SJSA1 (cell line): ENCODE measurements around the gene MYO5A. TPM values are rescaled to one million over a fixed set of nuclear protein-coding genes. Genes with fewer than 3 reads are reported as not detected.
"Not testable (repeated sequence)": the region's sequence is repeated elsewhere in the genome, so short reads cannot be mapped to it uniquely, and the experiment has no call there.

Source experiments
- DNase-seq, 2 experiments: peaks; one replicate each; pipeline ENCODE4 v3.0.0-alpha.2; 2015 to 2020; ENCODE audit warnings: low spot score in 2 of 2, low read depth in 1 of 2
- H3K27ac ChIP-seq: fragments of 250-450 bp; sonication (Bioruptor Pico); 2 replicates; pipeline ENCODE4 v1.5.1; 2020; ENCODE audit warnings: mild to moderate bottlenecking, moderate library complexity
- H3K27me3 ChIP-seq: fragments of 250-450 bp; sonication (Bioruptor Pico); replicated peaks from 2 replicates; pipeline ENCODE4 v1.5.1; 2020; ENCODE audit warnings: mild to moderate bottlenecking, moderate library complexity
- H3K36me3 ChIP-seq: fragments of 250-450 bp; sonication (Bioruptor Pico); 2 replicates; pipeline ENCODE4 v1.5.1; 2020; ENCODE audit warnings: mild to moderate bottlenecking
- H3K4me1 ChIP-seq: fragments of 250-450 bp; sonication (Bioruptor Pico); replicated peaks from 2 replicates; pipeline ENCODE4 v1.6.1; 2021; ENCODE audit warnings: mild to moderate bottlenecking
- H3K4me3 ChIP-seq: fragments of 250-450 bp; sonication (Bioruptor Pico); 2 replicates; pipeline ENCODE4 v1.5.1; 2020; ENCODE audit warnings: mild to moderate bottlenecking
- H3K9me3 ChIP-seq: fragments of 250-450 bp; sonication (Bioruptor Pico); replicated peaks from 2 replicates; pipeline ENCODE4 v1.5.1; 2020; ENCODE audit warnings: mild to moderate bottlenecking
- total RNA-seq: library from RNA; depleted of rRNA; stranded (reverse); fragments of >200 nt; shearing (Covaris generic); gene quantifications from 2 replicates; pipeline ENCODE4 v1.2.3, GENCODE V29; 2014

MYO5A gene
- total RNA-seq, 1 experiment from 2014 or later = 36.3 TPM

DNA sequence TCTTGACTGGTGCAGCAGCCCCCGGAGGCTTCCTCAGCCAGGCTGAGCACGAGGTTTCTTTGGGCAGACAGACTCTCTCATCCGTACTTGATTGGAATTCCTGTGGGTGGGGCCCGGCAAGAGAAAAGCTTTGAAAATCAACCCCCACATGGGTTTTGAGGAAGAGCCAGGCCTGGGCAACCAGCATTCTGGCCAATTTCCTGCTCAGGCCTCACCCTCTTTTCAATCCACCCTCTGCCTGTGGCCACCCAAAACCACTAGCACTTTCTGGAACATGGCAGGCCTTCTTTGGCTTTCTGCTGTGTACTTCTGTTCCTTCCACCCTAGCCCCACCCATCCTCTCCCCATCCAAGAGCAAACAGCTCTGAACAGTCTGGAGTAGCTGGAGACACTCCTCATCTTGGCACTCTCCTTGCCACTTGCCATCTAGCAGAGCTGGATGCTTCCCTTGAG lies 239.0 kb downstream of the MYO5A start:
- H3K9me3 ChIP-seq = no peaks in the 10 kb centered on the region
- no peak overlapping the region for H3K27ac ChIP-seq
- no peaks in the 10 kb centered on the region for H3K36me3 ChIP-seq
- no peak overlapping the region for H3K4me3 ChIP-seq
- H3K27me3 ChIP-seq = peaks cover 4% of the 10 kb centered on the region; the same call in 1 of the 2 replicates
- no peak for DNase-seq
- H3K4me1 ChIP-seq = peaks cover 20% of the 10 kb centered on the region

DNA sequence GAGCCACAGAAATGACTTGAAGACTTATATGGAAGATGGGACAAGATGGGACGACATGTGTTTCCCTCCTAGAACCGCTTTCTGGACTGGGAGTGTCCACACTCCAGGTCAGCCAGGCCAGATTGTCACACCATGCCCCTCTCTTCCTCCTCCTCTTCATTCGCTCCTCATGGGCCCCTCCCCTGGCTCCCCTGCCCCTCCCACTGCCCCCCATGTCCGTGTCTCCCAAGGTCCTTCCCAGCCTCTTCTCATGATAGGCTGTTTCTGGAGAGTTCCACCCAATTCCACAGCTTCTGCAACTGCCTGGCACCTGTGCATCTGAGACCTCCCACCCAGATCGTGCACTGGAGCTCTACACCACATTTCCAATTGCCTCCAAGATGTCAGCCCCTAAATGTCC lies 239.7 kb downstream of the MYO5A start:
- no peak overlapping the region for H3K27ac ChIP-seq
- no peak for DNase-seq
- H3K9me3 ChIP-seq = no peaks in the 10 kb centered on the region
- peaks cover 20% of the 10 kb centered on the region for H3K4me1 ChIP-seq
- no peak overlapping the region for H3K4me3 ChIP-seq
- no peaks in the 10 kb centered on the region for H3K27me3 ChIP-seq
- H3K36me3 ChIP-seq = no peaks in the 10 kb centered on the region

DNA sequence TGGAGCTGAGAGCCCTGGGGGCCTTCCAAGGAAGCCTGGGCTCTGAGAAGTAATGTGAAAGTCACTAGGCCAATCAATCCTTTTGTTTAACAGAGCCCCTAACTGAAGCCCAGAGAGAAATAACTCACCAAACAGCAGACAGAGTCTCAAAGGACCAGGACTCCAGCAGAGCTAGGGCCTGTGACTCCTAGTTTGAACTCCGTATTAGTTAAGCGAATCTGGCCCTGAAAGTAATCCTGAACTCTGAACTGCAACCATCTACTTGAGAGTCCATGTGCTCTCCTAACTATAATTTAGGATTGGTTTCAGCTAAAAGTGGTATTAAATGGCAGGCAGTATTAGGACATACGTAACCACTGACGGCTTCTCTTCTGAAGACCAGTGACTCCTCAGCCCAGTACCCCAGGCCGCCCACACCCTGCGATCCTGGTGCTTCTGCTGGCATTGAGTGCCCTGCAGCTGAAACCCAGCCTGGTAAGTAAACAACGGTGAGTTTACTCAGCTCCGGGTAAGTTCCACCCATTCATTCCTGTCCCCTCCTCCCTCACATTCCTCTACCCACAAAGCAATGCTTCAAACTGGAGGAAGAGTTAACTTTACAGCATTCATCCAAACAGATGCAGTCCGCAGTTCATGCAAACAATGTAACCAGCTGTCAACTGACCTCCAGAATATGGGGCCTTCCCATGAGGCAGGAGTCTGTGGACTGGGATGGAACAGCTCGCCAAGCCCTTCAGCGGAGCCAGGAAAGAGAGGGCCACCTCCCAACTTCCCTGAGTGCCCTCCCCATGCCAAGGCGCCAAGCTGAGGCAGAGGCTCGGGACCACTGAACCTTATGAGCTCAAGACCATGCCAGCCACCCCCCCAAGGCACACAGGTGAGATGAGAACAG lies 240.4 kb downstream of the MYO5A start:
- H3K27ac ChIP-seq = peak overlapping the region; percentile 24; the same call in 1 of the 2 replicates
- peak; percentile 73 to 76 for DNase-seq

DNA sequence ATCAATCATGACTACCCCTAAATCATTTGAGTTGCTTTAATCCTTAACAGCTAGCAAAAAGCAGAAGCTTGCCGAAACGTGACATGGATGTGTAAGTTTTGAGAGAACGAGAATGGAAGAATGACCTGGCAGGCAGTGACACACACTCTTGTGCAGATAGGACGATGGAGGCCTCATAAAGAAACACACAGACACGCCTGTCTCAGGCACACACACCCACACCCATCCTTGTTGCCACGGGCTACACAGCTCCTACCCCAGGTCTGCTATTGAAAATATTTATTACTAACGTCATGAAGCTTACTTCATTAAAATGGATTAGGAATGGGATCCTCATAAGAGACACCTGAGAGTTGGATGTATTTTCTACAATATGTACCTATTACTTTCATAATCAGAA lies 241.6 kb downstream of the MYO5A start:
- no peak overlapping the region for H3K27ac ChIP-seq
- H3K9me3 ChIP-seq = no peaks in the 10 kb centered on the region
- no peak overlapping the region for H3K4me3 ChIP-seq
- peaks cover 20% of the 10 kb centered on the region for H3K4me1 ChIP-seq
- DNase-seq = no peak
- no peaks in the 10 kb centered on the region for H3K36me3 ChIP-seq
- no peaks in the 10 kb centered on the region for H3K27me3 ChIP-seq

More for the DNA sequence above, 240.4 kb downstream of the MYO5A start:
- Histone ChIP-seq H3K27me3 (no peaks in the 10 kb centered on the region), H3K36me3 (no peaks in the 10 kb centered on the region), H3K4me1 (peaks cover 20% of the 10 kb centered on the region), H3K4me3 (no peak overlapping the region), H3K9me3 (no peaks in the 10 kb centered on the region)

DNA sequence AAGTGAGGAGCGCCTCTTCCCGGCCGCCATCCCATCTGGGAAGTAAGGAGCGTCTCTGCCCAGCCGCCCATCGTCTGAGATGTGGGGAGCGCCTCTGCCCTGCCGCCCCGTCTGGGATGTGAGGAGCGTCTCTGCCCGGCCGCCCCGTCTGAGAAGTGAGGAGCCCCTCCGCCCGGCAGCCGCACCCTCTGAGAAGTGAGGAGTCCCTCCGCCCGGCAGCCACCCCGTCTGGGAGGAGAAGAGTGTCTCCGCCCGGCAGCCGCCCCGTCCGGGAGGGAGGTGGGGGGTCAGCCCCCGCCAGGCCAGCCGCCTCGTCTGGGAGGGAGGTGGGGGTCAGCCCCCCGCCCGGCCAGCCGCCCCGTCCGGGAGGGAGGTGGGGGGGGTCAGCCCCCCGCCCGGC lies 242.7 kb downstream of the MYO5A start:
- not testable (repeated sequence) for DNase-seq, H3K9me3 ChIP-seq, H3K27ac ChIP-seq, H3K36me3 ChIP-seq, H3K27me3 ChIP-seq, H3K4me3 ChIP-seq
- H3K4me1 ChIP-seq = peaks cover 20% of the 10 kb centered on the region

DNA sequence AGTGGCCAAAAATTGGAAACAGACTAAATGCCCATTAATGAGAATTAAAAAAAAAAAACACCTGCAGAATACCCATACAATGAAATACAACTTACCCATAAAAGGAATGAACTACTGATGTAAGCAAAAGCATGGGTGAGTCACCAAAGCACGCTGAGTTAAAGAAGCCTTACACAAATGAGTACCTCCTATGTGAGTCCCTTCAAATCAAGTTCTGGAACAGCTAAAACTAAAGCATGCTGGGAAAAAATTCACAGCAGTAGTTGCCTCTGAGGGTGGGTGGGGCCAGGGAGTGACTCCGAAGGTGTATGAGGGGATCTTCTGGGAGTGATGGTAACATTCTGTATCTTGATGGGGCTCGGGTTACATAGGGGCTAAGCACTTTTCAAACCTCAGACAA lies 244.5 kb downstream of the MYO5A start:
- H3K4me3 ChIP-seq = no peak overlapping the region
- H3K27ac ChIP-seq = no peak overlapping the region
- no peaks in the 10 kb centered on the region for H3K9me3 ChIP-seq
- H3K4me1 ChIP-seq = peaks cover 13% of the 10 kb centered on the region
- no peaks in the 10 kb centered on the region for H3K27me3 ChIP-seq
- no peak for DNase-seq
- no peaks in the 10 kb centered on the region for H3K36me3 ChIP-seq

DNA sequence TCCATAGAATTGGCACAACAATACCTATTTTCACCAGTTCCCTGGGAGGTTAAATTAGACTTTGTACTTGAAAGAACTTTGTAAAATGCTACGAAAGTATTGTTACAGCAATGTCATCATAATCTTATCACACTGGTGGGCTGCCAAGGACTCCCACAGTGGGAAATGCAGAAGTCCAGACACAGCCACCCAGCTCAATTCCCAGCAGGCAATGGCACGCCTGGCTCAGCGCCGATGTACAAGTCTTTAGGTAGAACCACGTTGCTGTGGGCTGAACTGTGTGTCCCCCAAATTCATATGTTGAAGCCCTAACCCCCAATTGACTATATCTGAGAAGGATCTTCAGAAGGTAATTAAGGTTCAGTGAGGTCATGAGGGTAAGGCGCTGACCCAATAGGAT lies 245.4 kb downstream of the MYO5A start:
- Histone ChIP-seq H3K36me3 (no peaks in the 10 kb centered on the region), H3K4me3 (no peak overlapping the region), H3K27ac (no peak overlapping the region), H3K4me1 (peaks cover 5% of the 10 kb centered on the region), H3K27me3 (no peaks in the 10 kb centered on the region), H3K9me3 (no peaks in the 10 kb centered on the region)
- no peak for DNase-seq

DNA sequence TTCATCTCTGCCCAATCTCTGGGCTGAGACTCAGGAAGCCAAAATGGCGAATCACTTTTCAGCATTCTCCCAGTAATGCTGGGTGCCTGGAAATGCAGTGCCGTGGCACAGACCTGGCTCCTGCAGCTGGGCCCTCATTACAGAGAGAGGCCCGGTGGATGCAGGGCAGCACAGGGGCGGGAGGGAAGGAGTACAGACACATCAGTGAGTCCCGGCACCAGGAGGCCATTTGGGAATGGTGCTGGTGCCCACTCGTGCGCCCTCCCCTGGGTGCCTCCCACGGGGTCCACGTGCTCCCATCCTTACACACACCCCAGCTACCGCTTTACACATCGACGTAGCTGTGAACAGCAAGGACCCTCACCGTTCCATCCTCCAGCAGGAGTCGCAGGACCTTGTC lies 246.3 kb downstream of the MYO5A start:
- Histone ChIP-seq H3K4me1 (no peaks in the 10 kb centered on the region), H3K36me3 (no peaks in the 10 kb centered on the region), H3K4me3 (no peak overlapping the region), H3K27me3 (no peaks in the 10 kb centered on the region), H3K27ac (no peak overlapping the region), H3K9me3 (no peaks in the 10 kb centered on the region)
- DNase-seq = no peak

DNA sequence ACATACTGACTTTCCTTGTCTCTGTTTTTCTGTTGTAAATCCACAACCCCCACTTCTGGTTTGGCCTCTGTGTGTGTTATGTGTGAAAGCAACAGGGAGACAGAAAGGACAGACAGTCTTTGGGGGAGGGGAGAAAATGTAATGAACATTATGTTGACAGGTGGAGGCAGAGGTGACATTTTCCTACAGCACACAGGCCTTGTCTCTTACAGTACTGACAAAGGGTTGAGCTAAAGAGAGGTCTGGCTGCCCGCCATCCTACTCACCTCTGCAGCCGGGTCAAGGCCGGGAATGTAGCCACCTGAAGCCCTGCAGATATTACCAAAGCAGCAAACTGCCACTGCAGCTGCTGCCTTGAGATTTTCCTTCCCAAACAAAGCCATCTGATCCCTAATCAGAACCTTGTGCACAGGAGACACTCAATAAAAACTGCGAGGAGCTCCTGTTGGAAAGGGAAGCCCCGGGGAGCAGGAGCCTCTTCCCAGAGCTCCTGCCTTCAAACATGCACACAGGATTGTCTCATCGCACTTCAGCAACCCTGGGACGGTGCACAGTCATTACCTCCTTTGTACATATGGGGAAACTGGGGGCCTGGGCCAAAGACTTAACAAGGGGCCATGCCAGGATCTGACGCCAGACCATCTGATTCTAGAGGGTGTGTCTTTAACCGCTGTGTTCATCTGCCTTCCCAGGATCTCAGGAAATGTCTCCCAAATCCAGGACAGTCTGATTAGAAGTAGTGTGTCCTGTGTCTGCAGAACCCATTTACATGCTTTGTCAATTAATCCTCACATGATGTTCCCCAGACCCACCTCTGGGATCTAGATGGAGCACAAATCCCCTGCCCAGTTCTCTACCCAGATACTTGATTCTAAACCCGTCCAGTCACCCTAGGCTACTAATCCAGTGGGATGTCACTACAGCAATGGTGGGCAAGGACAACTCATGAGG lies 247.3 kb downstream of the MYO5A start:
- H3K36me3 ChIP-seq = no peaks in the 10 kb centered on the region
- no peak for DNase-seq
- H3K27me3 ChIP-seq = no peaks in the 10 kb centered on the region
- H3K4me1 ChIP-seq = no peaks in the 10 kb centered on the region
- H3K27ac ChIP-seq = no peak overlapping the region
- H3K9me3 ChIP-seq = no peaks in the 10 kb centered on the region
- H3K4me3 ChIP-seq = no peak overlapping the region

DNA sequence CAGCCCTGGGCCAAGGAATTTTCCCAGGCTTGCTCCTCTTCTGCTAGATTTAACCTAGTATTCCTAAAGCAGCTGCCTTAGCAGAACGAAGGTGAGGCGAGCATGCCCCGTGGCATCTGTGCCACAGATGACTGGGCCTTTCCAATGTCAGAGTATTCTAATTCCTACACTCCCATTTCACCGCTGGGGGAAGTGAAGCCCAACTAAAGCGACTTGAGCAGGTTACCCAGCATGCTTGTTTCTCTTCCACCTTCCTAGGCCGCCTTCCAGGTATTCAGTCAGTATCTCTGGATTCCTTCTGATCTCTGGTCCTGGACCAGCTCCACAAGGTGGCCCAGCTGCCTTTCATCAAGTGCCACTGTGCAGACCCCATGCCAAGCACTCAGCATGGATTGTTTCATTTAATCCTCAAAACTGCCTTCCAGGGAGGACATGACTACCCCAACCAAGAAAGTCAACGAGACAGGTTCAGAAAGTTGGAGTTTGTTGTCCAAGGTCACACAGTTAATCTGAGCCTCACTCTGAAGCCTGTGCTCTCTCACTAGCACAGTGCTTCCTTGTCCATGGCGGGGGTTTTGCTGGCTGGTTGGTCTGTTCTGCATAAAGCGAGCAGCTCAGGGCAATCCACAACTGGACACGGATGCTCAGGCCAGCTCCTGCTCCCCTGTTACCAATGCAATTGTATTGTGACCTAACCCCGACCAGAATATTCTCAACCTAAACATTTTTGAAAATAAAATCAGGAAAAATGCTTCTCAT lies 248.2 kb downstream of the MYO5A start:
- Histone ChIP-seq H3K36me3 (no peaks in the 10 kb centered on the region), H3K4me1 (no peaks in the 10 kb centered on the region), H3K27ac (no peak overlapping the region), H3K9me3 (no peaks in the 10 kb centered on the region), H3K27me3 (no peaks in the 10 kb centered on the region), H3K4me3 (no peak overlapping the region)
- DNase-seq = no peak

DNA sequence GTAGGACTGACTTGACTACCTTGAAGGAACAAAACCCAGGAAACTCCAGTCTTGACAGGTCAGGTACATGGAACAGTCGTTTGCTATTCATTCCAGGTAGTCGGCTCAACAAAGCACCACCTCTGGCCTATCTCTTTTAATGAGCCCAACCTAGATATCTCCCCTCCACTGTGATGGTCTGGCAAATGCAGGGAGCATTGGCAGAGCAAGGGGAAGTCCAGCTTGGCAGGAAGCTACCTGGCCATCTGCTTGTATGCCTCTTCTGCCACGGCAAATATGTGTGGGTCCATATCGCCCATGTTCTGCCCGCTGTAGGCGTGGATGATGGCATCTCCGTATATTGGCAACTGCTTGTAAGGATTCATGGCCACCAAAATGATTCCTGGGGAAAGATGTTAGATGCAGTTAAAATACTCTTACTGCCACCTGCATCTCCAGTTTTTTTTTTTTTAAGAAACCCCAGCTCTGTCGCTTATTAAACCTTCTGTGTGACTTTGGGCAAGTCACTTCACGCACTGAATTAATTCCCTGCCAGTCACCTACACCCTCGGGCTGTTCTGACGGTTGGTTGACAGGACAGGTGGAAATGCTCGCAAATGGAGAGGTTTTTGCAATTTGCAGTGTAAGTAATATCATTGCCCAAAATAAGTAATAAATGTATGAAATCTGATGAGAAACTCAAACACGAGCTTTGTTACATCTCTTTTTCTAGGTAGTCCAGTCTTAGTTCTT lies 249.9 kb downstream of the MYO5A start:
- Histone ChIP-seq H3K27ac (no peak overlapping the region), H3K9me3 (no peaks in the 10 kb centered on the region), H3K4me3 (no peak overlapping the region), H3K4me1 (no peaks in the 10 kb centered on the region), H3K27me3 (no peaks in the 10 kb centered on the region), H3K36me3 (no peaks in the 10 kb centered on the region)
- no peak for DNase-seq

DNA sequence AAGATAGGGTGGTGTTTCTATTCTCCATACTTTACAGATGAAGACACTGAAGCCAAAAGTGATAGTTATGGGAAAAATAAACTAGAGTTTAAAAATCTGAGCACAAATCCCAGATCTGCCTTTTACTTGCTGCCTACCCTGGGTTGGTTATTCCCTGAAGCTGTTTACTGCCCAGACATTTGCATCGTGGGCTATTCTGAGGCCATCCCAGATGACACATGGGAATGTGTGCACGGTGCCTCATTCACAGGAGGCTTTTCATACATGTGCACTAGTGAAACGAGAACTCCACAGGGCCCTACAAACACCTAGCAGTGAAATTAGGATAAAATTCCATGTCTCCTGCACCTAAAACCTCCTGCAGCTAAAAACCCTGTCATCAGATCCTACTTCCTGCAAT lies 250.5 kb downstream of the MYO5A start:
- no peaks in the 10 kb centered on the region for H3K36me3 ChIP-seq
- H3K27me3 ChIP-seq = no peaks in the 10 kb centered on the region
- no peak for DNase-seq
- no peak overlapping the region for H3K27ac ChIP-seq
- H3K9me3 ChIP-seq = no peaks in the 10 kb centered on the region
- H3K4me1 ChIP-seq = no peaks in the 10 kb centered on the region
- no peak overlapping the region for H3K4me3 ChIP-seq

DNA sequence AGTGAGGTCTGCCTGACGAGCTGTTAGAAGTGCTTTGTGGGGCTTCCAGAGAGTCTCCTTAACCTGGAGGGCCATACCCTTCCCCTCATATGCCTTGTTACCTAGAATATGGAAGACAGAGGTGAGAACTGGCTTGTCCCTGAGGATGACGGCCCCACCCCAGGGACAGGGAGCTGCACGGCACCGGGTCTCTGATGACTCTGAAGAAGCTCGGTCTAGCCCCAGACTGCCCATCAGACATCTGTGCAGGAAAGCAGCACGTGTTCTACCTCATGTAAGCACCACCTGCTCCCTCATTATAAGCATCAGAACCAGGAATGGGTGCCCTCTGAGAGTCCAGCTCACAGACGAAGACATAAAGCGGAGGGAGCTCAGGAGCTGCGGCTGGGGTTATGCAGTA lies 251.1 kb downstream of the MYO5A start:
- DNase-seq = no peak
- H3K4me1 ChIP-seq = no peaks in the 10 kb centered on the region
- no peak overlapping the region for H3K4me3 ChIP-seq
- H3K36me3 ChIP-seq = no peaks in the 10 kb centered on the region
- H3K27me3 ChIP-seq = no peaks in the 10 kb centered on the region
- no peaks in the 10 kb centered on the region for H3K9me3 ChIP-seq
- H3K27ac ChIP-seq = no peak overlapping the region
